HL-60 (cell line): ENCODE measurements around the gene CCL11.

Source experiments
- DNase-seq, 2 experiments: peaks; one replicate each; pipeline ENCODE4 v3.0.0-alpha.2; 2010 to 2020; ENCODE audit warnings: low read depth in 1 of 2, low spot score in 1 of 2
- H3K27ac ChIP-seq: fragments of 250-450 bp; sonication (Bioruptor Pico); replicated peaks from 2 replicates; pipeline ENCODE4 v1.5.1; 2020; ENCODE audit warnings: mild to moderate bottlenecking, moderate library complexity
- H3K27me3 ChIP-seq: fragments of 250-450 bp; sonication (Bioruptor Pico); 2 replicates; pipeline ENCODE4 v1.5.1; 2021; ENCODE audit warnings: mild to moderate bottlenecking, moderate library complexity; ENCODE audit not compliant: insufficient read depth, poor library complexity, severe bottlenecking
- H3K4me3 ChIP-seq: replicated peaks from 2 replicates; pipeline ENCODE4 v1.5.1; 2011; ENCODE audit warnings: mild to moderate bottlenecking, control low read depth, low read length; ENCODE audit not compliant: insufficient read depth
- GABPA ChIP-seq: IDR thresholded peaks from 2 replicates; pipeline ENCODE4 v1.6.1; 2012; ENCODE audit warnings: low read depth
- POLR2AphosphoS5 ChIP-seq: IDR thresholded peaks from 2 replicates; pipeline ENCODE4 v1.6.1; 2012; ENCODE audit warnings: low read depth
- REST ChIP-seq: IDR thresholded peaks from 2 replicates; pipeline ENCODE4 v1.6.1; 2012; ENCODE audit warnings: low read depth; ENCODE audit not compliant: insufficient replicate concordance
- SPI1 ChIP-seq: IDR thresholded peaks from 2 replicates; pipeline ENCODE4 v1.6.1; 2012; ENCODE audit warnings: low read depth, mild to moderate bottlenecking, borderline replicate concordance
- TF ChIP-seq, protein P1 (sequence below): IDR thresholded peaks from one replicate; pipeline ENCODE4 v1.5.1; 2011; ENCODE audit warnings: low read length, control low read depth, inconsistent platforms; ENCODE audit not compliant: insufficient read depth

The CCL11 gene

DNA sequence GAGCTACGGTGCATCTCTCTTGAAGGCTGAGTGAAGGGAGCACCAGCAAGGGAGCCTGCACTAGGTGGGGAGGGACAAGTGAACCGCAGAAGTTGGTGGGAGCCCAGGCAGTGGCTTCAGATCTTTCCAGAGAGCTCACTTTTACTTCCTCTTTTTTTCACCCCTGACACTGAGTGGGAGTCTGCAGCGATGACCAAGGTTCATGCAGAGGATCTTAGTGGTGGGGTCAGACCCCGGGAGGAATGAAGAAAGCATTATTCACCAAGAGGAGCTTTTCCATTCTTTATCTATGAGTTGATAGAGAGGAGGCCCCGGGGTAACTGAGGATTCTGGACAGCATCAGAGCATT is 33.5 kb upstream of the CCL11 start:
- Histone ChIP-seq H3K27ac (peak overlapping the region; percentile 29), H3K27me3 (no peaks in the 10 kb centered on the region), H3K4me3 (no peak overlapping the region)
- TF ChIP-seq SPI1 (no peak; the same call in 1 of the 2 replicates), POLR2AphosphoS5 (0 out of 2 replicates have a peak, but pooled peaks have one; percentile 48)
- DNase-seq = peak; percentile 74 to 88

GRCh38 chr17:34252444-34253138 is 33.0 kb upstream of the CCL11 start:
- no peak overlapping the region for H3K4me3 ChIP-seq
- H3K27me3 ChIP-seq = no peaks in the 10 kb centered on the region
- no peak for DNase-seq
- H3K27ac ChIP-seq = peak overlapping the region; percentile 29
- no peak for TF ChIP-seq REST
- TF ChIP-seq, protein P1, sequence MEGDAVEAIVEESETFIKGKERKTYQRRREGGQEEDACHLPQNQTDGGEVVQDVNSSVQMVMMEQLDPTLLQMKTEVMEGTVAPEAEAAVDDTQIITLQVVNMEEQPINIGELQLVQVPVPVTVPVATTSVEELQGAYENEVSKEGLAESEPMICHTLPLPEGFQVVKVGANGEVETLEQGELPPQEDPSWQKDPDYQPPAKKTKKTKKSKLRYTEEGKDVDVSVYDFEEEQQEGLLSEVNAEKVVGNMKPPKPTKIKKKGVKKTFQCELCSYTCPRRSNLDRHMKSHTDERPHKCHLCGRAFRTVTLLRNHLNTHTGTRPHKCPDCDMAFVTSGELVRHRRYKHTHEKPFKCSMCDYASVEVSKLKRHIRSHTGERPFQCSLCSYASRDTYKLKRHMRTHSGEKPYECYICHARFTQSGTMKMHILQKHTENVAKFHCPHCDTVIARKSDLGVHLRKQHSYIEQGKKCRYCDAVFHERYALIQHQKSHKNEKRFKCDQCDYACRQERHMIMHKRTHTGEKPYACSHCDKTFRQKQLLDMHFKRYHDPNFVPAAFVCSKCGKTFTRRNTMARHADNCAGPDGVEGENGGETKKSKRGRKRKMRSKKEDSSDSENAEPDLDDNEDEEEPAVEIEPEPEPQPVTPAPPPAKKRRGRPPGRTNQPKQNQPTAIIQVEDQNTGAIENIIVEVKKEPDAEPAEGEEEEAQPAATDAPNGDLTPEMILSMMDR = no peak
- TF ChIP-seq POLR2AphosphoS5 = no peak
- TF ChIP-seq GABPA = no peak
- TF ChIP-seq SPI1 = no peak

GRCh38 chr17:34253139-34253525 is 32.4 kb upstream of the CCL11 start:
- DNase-seq = no peak
- Histone ChIP-seq H3K4me3 (no peak overlapping the region), H3K27me3 (no peaks in the 10 kb centered on the region), H3K27ac (no peak overlapping the region)
- TF ChIP-seq REST (no peak), POLR2AphosphoS5 (no peak), GABPA (no peak), SPI1 (no peak)
- TF ChIP-seq, protein P1 = no peak

- Histone ChIP-seq H3K27ac (peak overlapping the region; percentile 29), H3K4me3 (no peak overlapping the region), H3K27me3 (no peaks in the 10 kb centered on the region)
- TF ChIP-seq POLR2AphosphoS5 = no peak
- TF ChIP-seq, protein P1 = no peak
- TF ChIP-seq REST = no peak
- TF ChIP-seq SPI1 = no peak
- no peak for TF ChIP-seq GABPA
- DNase-seq = no peak
Measured at GRCh38 chr17:34254146-34254545, 31.4 kb upstream of the CCL11 start.
